NCI-H2171 (cell line): Measurements from ENCODE around the gene FBXW8.

Experiments
- DNase-seq: peaks from one replicate; lab custom pipeline; 2025; lab: John Stamatoyannopoulos, UW

FBXW8 gene

GRCh38 chr12:116990971-116991966, 80.5 kb downstream of the FBXW8 start:
- DNase-seq: no peak

- no peak for DNase-seq
Observed at GRCh38 chr12:116996093-116996492, 85.3 kb downstream of the FBXW8 start.

- no peak for DNase-seq
Observed at GRCh38 chr12:116996621-116997020, 85.9 kb downstream of the FBXW8 start.

- no peak for DNase-seq
Observed at GRCh38 chr12:116999066-116999465, 88.3 kb downstream of the FBXW8 start.

GRCh38 chr12:117000316-117000715, 89.6 kb downstream of the FBXW8 start:
- DNase-seq: no peak

GRCh38 chr12:117002051-117002817, 91.5 kb downstream of the FBXW8 start:
- no peak for DNase-seq

GRCh38 chr12:117003883-117004404, 93.2 kb downstream of the FBXW8 start:
- no peak for DNase-seq

- no peak for DNase-seq
Observed at GRCh38 chr12:117005417-117006046, 94.8 kb downstream of the FBXW8 start.

GRCh38 chr12:117006333-117006732, 95.6 kb downstream of the FBXW8 start:
- no peak for DNase-seq

GRCh38 chr12:117007577-117007976, 96.8 kb downstream of the FBXW8 start:
- DNase-seq: no peak

GRCh38 chr12:117009759-117010158, 99.0 kb downstream of the FBXW8 start:
- no peak for DNase-seq

- no peak for DNase-seq
Observed at GRCh38 chr12:117010693-117011451, 100.1 kb downstream of the FBXW8 start.

GRCh38 chr12:117011988-117012805, 101.4 kb downstream of the FBXW8 start:
- DNase-seq: no peak

GRCh38 chr12:117013726-117014125, 103.0 kb downstream of the FBXW8 start:
- DNase-seq: no peak

GRCh38 chr12:117014342-117014887, 103.7 kb downstream of the FBXW8 start:
- DNase-seq: no peak

- no peak for DNase-seq
Observed at GRCh38 chr12:117015811-117016210, 105.1 kb downstream of the FBXW8 start.

- DNase-seq: no peak
Observed at GRCh38 chr12:117017807-117018206, 107.1 kb downstream of the FBXW8 start.

GRCh38 chr12:117018276-117018675, 107.5 kb downstream of the FBXW8 start:
- DNase-seq: no peak

GRCh38 chr12:117018685-117019084, 107.9 kb downstream of the FBXW8 start:
- no peak for DNase-seq

GRCh38 chr12:117019866-117020265, 109.1 kb downstream of the FBXW8 start:
- no peak for DNase-seq
